Measurements from ENCODE around the gene ARID1B.

GRCh38 chr6:156832231-156832647 lies 55.1 kb downstream of the ARID1B start:
- TF ChIP-seq CTCF (IDR thresholded peaks at IDR 0.05) = no peak
- TF ChIP-seq EZH2 (IDR thresholded peaks at IDR 0.05; ENCODE audit: borderline replicate concordance, insufficient read depth, low read depth, low read length, poor library complexity, severe bottlenecking) = no peak
